Measurements from ENCODE around the gene EXOC8.
"Not testable (repeated sequence)": the region's sequence is repeated elsewhere in the genome, so short reads cannot be mapped to it uniquely, and the experiment has no call there.

Gene EXOC8

DNA sequence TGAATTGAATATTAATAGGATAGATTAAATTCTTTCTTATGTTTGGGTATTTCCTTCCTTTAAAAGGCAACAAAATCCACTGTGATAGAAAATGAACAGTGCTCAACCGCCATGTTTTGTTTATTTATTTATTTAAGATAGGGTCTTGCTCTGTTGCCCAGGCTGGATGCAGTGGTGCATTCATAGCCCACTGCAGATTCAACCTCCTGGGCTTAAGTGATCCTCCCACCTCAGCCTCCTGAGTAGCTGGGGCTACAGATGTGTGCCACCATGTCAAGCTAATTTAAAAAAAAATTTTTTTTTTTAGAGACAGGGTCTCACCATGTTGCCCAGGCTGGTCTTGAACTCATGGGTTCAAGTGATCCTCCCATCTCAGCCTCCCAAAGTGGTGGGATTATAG lies 11.2 kb upstream of the EXOC8 start:
- DNase-seq = not testable (repeated sequence)

DNA sequence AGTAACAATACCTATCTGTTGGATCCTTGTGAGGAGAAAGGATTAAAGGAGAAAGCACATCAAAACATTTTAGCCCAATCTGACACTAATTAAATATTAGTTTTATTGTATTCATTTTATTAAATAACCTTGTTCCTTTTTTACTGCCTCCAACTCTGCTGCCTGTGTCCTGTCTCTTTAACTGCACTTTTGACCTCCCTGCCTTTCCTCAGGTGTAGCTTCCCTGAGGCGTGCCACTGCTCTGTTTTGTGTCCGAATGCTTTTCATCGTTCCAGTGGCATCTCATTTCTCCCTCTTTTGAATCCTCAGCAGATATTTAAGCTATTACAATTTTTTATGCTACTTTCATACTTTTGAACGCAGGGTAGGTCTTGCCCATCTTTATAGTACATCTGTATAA lies 10.8 kb upstream of the EXOC8 start:
- no peak for DNase-seq

DNA sequence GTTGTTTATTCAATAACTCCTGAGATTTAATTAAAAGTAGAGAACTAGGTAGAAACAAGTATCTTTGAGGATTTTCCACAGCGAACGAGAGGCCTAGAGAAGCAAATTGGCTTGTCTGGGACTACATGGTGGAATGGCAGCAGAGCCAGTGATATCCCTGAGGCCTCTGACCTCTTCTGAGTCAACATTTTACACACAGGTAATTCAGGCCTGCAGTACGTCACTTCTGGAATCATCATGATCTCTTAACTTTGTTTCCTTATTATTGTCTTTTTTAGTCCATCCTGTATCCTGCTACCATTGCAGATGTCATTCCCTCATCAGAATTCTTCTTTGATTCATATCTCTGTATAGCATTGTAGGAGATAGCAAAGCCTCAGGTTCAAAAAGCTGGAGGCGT lies 10.3 kb upstream of the EXOC8 start:
- DNase-seq = no peak

DNA sequence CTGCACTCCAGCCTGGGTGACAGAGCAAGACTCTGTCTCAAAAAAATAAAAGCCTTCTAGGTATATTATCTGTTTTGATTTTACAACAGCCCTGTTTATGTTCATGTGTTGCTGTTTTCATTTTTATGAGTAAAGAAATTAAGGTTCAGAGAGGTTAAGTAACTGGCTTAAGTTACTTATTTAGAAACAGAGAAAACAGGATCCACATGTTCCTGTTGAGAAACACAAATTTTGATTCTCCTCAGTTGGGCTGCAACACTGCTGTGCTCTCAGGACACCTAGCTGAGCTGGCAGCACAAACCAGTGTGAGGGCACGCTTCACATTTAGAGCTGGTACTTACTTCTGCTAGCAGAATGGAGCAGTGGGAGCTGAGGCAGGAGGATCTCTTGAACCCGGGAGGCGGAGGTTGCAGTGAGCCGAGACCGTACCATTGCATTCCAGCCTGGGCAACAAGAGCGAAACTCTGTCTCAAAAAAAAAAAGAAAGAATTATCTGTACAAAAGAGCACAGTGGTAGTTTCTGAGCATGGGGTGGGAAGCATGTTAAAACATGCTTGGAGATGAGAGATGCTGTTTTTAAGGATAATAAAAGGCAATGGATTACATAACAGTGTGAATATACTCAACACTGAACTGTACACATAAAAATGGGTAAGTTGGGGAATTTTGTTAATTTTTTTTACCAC lies 2.8 kb upstream of the EXOC8 start:
- no peak for DNase-seq

DNA sequence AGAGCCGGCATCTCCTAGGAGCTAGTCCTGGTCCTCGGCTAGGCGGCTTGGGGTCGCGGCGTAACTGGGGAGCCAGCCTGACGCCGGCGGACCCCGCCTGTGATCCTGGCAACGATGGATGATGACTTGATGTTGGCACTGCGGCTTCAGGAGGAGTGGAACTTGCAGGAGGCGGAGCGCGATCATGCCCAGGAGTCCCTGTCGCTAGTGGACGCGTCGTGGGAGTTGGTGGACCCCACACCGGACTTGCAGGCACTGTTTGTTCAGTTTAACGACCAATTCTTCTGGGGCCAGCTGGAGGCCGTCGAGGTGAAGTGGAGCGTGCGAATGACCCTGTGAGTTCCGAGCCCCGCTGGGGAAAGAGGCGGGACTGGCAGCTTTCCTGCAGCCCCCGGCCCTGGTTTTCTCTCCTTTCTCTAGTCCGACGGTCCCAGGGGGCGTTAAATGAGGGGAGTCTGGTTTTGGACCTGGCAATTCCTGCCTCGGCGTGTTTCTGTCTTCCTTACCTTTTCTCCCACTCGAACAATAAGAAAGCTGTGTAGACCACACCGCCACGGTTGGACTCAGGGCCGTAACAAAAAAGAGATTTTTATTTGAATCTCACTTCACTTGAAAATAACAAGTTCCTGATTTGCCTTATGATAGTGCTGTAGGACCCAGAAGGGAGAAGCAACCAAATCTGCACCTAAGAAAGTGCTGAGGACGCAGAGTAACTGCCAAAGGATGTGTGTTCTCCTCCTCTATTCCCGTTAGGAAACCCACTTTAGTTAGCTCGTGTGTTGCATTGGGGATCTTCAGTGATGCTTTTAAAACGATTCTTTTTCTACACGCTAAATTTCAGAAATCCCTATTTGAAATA lies 847 bp upstream of the EXOC8 start, which contains the start of gene SPRTN:
SPRTN (plus strand) TSS at position 24 of the 859 bp plus-strand sequence; CDS start at position 115, 91 bp downstream.
- no peak for DNase-seq

DNA sequence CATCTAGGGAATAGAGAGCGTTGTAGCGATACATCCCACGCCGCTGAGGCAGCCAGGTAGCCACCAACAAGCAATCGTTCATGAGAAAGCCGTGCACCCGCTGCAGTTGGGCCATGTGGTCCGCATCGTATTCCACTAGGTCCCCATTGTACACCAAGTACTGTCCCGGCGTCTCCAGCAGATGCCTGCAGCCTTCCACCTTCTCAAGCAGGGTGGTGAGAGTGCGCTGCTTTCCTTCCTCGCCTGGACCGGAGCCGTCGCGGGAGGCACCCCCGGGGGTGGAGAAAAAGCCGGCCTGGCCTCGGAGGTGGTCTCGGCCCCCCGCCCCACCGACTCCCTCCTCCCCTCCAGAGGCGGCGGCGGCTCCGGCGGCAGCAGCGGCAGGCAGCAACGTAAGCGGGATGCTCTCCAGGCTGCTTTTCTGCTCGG lies 595 bp downstream of the EXOC8 start:
- no peak for DNase-seq

DNA sequence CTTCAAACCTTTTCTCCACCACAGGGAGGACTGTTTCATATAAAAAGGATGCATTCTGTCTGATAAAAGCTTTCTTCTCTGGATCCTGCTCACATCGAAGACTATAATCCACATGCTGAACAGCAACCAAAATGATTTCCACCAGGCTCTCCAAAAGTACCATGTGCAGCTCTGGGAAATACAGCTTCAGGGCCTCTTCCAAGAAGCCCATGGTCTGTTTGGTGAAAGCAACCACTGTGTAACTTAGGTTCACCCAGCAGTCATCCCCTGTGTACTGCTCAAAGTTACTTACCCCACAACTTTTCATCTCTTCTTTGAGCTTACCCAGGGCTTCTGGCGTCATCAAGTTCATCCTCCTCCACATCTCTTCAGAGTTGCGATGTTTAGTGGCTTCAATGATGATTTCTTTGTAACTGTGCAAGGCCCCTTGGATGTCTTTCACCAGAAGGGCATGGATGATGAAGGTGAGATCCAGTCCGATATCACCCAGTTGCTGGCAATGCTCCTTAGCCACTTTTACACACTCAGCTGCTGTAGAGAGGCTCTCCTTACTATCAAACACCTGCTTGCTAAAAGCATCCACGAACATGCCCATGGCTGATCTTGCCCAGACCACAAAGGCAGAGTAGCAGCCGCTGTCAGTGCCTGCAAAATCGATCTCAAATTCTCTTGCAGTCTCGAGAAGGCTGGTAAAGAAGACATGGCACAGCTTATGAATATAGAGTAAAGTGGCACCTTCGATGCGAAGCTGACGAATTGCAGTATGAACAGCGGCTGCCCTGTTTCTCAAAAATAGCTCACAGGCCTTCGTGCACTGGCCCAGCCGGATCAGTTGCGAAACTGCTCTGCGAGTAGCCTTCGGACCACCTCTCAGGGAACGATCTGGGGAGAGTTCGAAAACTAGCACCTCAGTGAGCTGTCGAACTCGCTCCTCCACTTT lies 1.7 kb downstream of the EXOC8 start:
- no peak for DNase-seq

DNA sequence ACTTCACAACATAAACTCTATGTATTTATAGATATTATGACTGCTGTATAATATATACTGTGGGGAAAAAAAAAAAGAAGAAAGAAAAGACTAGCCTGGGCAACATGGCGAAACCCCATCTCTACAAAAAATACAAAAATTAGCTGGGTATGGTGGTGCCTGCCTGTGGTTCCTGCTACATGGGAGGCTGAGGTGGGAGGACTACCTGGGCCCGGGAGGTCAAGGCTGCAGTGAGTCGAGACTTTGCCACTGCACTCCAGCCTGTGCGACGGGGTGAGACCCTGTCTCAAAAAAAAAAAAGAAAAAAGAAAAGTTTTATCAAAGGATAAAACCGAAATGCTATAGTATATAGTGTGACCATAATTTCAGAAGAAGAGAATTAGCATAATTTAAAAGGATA lies 2.7 kb downstream of the EXOC8 start:
- no peak for DNase-seq

DNA sequence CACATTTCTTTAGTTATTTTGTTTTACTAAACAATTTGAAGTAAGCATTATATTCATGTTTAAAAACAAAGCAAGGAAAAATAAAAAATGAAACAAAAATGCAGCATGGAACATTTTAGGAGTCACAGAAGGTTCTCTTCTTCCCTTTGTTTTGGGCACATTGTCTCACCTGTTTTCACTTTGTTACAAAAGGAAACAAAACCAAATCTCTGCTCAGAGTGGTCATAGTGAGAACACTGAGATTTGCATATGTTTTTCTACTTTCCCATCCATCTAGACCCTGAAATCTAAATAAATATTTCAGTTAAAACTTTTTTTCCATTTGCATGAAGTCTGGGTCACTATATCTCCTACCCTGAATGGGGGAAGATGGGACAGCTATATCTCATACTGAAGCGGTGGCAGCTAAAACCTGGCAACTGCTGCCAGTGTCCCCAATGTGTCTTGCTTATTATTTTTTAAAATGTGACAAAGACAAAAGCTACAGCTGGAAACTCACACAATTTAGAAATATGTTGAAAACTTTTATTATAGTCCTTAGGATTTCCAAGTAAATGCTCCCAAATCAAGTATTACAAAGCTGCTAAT lies 3.5 kb downstream of the EXOC8 start:
- DNase-seq = no peak

DNA sequence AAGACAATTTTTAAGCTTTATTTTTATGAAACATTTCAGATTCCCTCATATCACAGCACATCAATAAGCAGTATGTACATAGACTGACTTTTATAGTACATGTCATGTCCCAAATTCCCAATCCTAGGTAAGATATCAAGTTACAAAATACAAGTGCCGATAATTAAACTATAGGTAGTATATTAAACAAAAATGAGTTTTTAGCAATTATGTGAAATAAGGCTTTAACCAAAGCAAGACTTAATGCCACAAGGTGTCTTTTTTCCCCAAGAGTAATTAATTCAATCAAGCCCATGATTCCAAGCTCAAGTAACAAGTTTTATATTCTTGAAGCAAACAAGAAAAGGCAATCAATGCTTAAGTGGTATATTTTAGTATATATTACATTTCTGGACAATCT lies 4.9 kb downstream of the EXOC8 start:
- DNase-seq = no peak

DNA sequence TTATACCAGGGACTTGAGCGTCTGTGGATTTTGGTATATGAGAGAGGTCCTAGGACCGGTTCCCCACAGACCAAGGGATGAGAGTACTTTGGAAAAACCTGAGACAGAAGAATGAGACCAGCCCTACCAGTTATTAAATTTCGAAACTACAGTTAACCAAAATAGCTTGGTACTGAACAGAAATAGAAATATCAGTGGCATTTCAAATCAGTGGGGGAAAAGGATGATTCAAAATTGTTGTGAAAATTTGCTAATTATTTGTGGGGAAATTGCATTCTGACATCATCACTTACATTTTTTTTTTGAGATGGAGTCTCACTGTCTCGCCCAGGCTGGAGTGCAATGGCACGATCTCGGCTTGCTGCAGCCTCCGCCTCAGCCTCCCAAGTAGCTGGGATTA lies 8.2 kb downstream of the EXOC8 start:
- DNase-seq = no peak

DNA sequence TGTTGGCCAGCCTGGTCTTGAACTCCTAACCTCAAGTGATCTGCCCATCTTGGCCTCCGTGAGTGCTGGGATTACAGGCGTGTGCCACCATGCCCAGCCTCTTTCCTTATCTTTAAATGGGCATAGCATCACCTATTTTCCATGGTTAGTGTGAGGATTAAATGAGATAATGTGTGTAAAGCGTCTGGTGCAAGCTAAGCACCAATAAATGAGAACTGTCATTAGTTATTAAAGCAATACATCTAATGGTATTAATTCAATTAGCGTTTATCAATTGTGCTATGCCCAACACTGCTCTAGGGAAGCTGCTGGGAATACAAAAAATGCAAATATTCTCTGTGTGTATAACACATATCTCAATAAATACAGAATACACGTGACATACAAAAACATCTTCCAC lies 10.0 kb downstream of the EXOC8 start:
- no peak for DNase-seq

DNA sequence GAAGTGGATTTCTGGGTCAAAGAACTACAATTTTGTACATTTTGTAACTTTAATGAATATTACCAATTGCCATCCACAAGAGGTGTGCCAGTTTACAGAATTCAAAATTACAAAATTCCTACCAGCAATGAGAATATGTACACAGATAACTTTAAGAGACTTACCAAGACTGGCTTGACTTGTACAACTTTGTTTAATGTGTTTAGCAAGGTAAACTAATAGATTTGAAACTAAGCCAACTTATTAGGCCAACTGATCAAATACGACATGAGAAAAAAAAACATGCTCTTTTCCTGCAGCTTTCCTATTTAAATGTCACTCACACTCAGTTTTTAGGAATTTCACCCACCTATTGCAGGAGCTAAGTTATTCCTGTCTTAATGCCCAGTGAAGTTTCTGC lies 11.4 kb downstream of the EXOC8 start:
- no peak for DNase-seq

DNA sequence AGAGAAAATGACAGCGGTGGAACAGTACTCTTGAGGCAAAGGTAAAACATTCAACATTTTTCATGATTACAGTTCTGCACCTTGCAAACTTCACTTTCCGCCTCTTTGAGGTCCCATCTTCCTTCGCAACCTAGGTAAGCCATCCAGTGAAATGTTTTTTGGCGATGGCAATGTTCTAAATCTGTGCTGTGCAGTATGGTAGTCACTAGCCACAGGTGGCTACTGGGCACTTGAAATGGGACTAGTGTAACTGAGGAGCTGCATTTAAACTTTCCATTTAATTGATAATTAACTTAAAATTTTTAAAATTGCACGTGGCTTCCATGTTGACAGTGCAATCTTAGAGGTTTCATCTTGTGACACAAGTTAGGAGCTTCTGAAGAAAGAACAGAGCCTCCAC lies 13.0 kb downstream of the EXOC8 start:
- DNase-seq = no peak

DNA sequence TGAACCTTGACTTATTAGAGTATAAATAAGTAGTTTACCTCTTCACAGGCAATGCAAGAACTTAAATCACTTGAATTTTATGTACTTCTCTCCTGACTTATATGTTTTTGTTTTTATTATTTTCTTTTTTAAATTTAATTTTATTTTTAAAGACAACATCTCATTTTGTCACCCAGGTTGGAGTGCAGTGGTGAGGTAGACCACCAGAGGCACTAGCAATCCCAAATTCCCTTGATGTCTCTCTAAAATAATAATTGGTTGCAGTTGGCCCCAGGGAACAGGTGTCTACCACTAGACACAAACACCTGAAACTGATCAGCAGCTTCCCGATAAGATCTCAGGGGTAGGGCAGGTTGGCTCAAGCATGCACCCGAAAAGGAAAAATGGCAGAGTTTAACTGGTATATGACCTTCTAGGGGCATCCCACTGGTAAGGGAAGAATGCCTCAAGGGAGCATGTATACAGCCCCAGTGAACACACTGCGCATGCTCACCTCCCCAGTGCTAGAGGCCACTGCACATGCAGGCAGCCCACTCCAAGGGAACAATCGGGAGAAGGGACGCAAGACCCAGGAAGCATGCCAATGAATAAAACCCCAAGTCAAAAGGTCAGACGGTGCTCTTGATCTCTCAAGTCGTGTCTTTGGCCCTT lies 14.6 kb downstream of the EXOC8 start:
- DNase-seq = no peak

DNA sequence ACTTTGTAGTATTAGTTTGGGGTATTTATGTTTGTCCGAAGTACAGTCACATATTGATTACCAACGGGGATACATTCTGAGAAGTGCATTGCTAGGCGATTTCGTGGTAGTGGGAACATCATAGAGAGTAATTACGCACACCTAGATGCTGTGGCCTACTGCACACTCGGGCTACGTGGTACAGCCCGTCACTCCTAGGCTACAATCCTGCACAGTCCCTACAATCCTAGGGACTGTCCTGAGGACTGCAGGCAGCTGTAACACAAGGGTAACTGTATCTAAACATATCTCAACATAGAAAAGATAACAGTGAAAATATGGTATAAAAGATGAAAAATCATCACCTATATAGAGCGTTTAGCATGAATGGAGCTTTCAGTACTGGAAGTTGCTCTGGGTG lies 18.6 kb downstream of the EXOC8 start:
- no peak for DNase-seq

DNA sequence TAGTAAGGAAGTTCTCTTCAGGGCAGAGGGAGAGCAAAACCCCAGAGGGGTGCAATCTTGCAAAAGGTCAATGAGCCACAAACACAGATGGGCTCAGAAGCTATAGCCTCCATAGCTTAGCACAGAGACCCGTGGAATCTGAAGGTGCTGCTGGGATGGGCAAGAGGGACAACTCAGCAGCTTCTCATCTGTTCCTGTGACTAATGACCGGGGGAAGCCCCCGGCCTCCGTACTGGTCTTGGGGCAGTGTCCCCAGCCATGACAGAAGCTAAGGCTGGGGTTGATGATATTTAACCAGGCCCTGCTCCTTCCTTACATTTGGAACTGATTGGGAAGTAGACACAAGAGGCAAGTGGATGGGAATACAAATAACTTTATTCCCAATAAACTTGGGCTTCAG lies 19.1 kb downstream of the EXOC8 start:
- no peak for DNase-seq

DNA sequence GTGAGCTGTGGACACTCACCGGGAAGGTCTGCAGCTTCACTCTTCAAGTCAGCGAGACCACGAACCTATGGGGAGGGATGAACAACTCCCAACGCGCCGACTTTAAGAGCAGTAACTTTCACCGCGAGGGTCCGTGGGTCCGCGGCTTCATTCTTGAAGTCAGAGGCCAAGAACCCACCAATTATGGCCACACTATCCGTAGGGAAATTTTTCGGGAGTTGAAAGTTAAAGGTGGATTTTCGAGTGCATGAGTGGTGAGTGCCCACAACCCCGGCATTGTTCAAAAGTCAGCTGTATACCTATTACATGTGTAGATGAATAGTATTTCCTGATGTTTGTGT lies 19.7 kb downstream of the EXOC8 start:
- DNase-seq = no peak

DNA sequence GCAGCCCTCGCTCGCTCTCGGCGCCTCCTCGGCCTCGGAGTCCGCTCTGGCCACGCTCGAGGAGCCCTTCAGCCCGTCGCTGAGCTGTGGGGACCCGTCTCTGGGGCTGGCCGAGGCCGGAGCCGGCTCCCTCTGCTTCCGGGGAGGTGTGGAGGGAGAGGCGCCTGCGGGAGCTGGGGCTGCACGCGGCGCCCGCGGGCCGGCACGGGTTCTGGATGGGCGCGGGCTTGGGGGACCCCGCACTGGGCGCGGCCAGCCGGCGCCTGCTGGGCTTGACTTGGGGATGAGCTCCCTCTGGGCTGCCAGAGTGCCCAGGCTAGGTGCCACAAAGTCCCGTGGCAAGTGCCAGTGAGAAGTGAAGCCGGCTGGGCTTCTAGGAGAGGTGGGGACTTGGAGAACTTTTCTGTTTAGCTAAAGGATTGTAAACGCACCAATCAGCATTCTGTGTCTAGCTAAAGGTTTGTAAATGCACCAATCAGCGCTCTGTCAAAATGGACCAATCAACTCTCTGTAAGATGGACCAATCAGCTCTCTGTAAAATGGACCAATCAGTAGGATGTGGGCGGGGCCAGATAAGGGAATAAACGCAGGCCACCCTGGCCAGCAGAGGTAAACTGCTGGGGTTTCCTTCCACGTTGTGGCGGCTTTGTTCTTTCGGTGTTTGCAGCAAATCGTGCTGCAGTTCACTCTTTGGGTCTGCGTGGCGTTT lies 20.2 kb downstream of the EXOC8 start:
- no peak for DNase-seq

DNA sequence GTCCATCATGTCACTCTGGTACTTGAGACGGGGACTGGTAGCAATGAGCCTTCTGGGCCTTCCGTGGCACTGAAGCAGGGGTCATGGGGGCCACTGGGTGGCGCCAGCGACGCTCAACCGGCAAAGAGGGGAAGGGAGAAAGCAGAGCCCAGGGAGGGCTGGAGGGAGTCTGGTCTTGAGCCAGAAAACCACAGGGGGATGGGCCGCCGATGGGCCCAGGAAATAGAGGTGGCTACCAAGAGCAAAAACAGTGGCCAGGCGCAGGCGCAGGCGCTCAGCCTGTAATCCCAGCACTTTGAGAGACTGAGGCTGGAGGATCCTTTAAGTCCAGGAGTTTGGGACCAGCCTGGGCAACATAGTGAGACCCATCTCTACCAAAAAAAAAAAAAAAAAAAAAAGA lies 21.8 kb downstream of the EXOC8 start:
- no peak for DNase-seq

DNA sequence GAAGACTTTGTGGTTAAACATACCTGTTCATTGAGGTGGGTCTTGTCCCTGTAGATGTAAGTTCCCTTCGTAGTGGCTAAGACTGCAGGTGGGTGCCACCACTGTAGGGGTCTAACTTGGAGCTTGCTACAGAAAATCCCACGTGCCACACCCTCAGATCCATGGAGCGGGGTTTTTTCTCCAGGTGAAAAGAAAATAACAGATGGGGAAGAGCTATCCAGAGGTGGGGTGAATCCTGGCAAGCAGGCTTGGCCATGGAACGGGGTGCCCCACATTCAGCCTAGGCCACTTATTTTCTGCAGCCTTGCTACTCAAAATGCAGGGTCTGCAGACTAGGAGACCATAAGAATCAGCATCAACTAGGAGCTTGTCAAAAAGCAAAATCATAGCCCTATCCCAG lies 24.0 kb downstream of the EXOC8 start:
- no peak for DNase-seq

DNA sequence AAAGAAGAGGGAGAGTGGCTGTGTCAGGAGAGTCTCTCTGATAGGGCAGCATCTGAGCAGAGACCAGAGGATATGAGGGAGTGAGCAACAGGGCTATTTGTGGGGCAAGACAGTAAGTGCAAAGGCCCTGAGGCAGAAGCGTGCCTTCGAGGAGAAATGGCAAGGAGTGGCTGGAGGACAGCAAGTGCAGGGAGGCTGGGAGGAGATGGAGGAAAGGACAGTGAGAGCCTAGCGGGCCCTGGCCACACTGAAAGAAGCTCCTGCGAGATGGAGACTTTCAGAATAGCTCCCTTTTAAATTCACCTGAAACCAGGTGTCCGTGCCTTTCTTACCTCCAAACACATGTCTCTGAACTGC lies 25.2 kb downstream of the EXOC8 start:
- DNase-seq = no peak

Data from activated T-cell treated with anti-CD3 and anti-CD28 coated beads for 4 hours (primary cell).